ENCODE measurements around the gene SLC25A27.

SLC25A27 gene

DNA sequence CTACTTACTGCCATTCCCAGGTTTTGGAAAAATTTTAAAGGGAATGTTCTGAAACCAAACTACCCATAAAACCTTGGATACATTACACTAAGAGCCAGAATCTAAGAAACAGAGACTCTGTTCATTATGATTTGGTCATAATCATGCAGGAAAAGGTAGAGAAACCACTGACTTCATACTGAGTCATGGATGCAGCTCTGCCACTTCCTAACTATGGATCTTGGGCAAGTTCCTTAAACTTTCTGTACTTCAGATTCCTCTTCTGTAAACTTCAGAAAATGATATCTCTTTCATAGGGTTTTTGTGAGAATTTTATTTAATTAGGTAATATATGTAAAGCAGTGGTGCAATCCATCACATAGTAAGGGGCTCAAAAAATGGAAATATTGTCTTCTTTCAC lies 62.4 kb downstream of the SLC25A27 start:
- DNase-seq (ENCODE audit: low read depth), result no peak

GRCh38 chr6:46719099-46719498 lies 66.3 kb downstream of the SLC25A27 start:
- DNase-seq (ENCODE audit: low read depth), result no peak

- DNase-seq (ENCODE audit: low read depth), result no peak
Observed at GRCh38 chr6:46720401-46720800, 67.6 kb downstream of the SLC25A27 start.

All from fibroblast of gingiva (primary cell).